ENCODE measurements around the gene GATA6. TPM values are rescaled to one million over a fixed set of nuclear protein-coding genes. Genes with fewer than 3 reads are reported as not detected.

The GATA6 gene
- total and polyA plus RNA-seq, 2 experiments from 2014 or later = 0.08 TPM; not detected in 1

DNA sequence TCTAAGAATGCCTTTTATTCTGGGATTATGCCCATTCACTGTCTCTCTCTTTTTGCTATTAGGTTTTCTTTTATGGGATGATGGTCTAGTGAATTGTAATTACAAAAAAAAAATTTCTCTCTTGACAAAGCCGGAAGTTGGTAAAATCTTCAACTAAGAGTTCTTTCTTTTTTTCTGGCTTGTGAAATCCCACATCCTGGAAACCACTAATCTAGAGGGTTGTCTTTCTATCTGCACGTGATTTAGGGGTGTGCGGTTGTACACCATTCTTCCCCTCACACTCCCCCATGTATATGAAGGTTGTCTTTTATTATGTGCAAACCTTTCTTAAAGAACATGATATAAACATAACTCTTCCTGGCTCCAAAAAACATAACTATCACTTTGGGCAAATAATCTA, 52.0 kb downstream of the GATA6 start:
- no peak overlapping the region for H3K27ac Mint-ChIP-seq
- DNase-seq (ENCODE audit: low spot score) (no peak), ATAC-seq (no peak)
- peaks cover 15% of the 10 kb centered on the region for H3K4me1 Mint-ChIP-seq
- Histone ChIP-seq H3F3A (replicated peaks; ENCODE audit: low read depth) (no peaks in the 10 kb centered on the region), H3K4me2 (no peak overlapping the region), H3K27me3 (ENCODE audit: insufficient read depth) (peaks cover 50% of the 10 kb centered on the region), H3K4me3 (no peak overlapping the region), H3K9me2 (ENCODE audit: insufficient read depth) (no peaks in the 10 kb centered on the region), H3K4me1 (ENCODE audit: insufficient read depth) (peaks cover 8% of the 10 kb centered on the region; the same call in 1 of the 2 replicates), H4K20me1 (replicated peaks; ENCODE audit: insufficient read depth) (no peaks in the 10 kb centered on the region; the same call in 1 of the 2 replicates), H3K79me2 (replicated peaks; ENCODE audit: insufficient read depth) (no peaks in the 10 kb centered on the region), H3K27ac (ENCODE audit: low read depth) (no peak overlapping the region), H3K36me3 (ENCODE audit: insufficient read depth) (no peaks in the 10 kb centered on the region), H2AFZ (no peak overlapping the region)
- no peaks in the 10 kb centered on the region for H3K36me3 Mint-ChIP-seq (ENCODE audit: low read depth)
- H3K9me3 Mint-ChIP-seq = no peaks in the 10 kb centered on the region; the same call in 2 of the 3 replicates
- TF ChIP-seq NANOG (IDR thresholded peaks at IDR 0.05; ENCODE audit: borderline replicate concordance) = no peak
- TF ChIP-seq CREB1 (CRISPR knock-in tag; IDR thresholded peaks at IDR 0.05; ENCODE audit: low read depth) = no peak
- TF ChIP-seq, protein P1, sequence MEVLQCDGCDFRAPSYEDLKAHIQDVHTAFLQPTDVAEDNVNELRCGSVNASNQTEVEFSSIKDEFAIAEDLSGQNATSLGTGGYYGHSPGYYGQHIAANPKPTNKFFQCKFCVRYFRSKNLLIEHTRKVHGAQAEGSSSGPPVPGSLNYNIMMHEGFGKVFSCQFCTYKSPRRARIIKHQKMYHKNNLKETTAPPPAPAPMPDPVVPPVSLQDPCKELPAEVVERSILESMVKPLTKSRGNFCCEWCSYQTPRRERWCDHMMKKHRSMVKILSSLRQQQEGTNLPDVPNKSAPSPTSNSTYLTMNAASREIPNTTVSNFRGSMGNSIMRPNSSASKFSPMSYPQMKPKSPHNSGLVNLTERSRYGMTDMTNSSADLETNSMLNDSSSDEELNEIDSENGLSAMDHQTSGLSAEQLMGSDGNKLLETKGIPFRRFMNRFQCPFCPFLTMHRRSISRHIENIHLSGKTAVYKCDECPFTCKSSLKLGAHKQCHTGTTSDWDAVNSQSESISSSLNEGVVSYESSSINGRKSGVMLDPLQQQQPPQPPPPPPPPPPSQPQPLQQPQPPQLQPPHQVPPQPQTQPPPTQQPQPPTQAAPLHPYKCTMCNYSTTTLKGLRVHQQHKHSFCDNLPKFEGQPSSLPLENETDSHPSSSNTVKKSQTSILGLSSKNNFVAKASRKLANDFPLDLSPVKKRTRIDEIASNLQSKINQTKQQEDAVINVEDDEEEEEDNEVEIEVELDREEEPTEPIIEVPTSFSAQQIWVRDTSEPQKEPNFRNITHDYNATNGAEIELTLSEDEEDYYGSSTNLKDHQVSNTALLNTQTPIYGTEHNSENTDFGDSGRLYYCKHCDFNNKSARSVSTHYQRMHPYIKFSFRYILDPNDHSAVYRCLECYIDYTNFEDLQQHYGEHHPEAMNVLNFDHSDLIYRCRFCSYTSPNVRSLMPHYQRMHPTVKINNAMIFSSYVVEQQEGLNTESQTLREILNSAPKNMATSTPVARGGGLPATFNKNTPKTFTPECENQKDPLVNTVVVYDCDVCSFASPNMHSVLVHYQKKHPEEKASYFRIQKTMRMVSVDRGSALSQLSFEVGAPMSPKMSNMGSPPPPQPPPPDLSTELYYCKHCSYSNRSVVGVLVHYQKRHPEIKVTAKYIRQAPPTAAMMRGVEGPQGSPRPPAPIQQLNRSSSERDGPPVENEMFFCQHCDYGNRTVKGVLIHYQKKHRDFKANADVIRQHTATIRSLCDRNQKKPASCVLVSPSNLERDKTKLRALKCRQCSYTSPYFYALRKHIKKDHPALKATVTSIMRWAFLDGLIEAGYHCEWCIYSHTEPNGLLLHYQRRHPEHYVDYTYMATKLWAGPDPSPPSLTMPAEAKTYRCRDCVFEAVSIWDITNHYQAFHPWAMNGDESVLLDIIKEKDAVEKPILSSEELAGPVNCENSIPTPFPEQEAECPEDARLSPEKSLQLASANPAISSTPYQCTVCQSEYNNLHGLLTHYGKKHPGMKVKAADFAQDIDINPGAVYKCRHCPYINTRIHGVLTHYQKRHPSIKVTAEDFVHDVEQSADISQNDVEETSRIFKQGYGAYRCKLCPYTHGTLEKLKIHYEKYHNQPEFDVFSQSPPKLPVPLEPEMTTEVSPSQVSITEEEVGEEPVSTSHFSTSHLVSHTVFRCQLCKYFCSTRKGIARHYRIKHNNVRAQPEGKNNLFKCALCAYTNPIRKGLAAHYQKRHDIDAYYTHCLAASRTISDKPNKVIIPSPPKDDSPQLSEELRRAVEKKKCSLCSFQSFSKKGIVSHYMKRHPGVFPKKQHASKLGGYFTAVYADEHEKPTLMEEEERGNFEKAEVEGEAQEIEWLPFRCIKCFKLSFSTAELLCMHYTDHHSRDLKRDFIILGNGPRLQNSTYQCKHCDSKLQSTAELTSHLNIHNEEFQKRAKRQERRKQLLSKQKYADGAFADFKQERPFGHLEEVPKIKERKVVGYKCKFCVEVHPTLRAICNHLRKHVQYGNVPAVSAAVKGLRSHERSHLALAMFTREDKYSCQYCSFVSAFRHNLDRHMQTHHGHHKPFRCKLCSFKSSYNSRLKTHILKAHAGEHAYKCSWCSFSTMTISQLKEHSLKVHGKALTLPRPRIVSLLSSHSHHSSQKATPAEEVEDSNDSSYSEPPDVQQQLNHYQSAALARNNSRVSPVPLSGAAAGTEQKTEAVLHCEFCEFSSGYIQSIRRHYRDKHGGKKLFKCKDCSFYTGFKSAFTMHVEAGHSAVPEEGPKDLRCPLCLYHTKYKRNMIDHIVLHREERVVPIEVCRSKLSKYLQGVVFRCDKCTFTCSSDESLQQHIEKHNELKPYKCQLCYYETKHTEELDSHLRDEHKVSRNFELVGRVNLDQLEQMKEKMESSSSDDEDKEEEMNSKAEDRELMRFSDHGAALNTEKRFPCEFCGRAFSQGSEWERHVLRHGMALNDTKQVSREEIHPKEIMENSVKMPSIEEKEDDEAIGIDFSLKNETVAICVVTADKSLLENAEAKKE (CRISPR knock-in tag; IDR thresholded peaks at IDR 0.05) = no peak
- TF ChIP-seq ZNF114 (CRISPR knock-in tag; IDR thresholded peaks at IDR 0.05) = no peak
- no peak for TF ChIP-seq STAT1 (IDR thresholded peaks at IDR 0.05; ENCODE audit: unreplicated experiment)
- TF ChIP-seq, protein P2, sequence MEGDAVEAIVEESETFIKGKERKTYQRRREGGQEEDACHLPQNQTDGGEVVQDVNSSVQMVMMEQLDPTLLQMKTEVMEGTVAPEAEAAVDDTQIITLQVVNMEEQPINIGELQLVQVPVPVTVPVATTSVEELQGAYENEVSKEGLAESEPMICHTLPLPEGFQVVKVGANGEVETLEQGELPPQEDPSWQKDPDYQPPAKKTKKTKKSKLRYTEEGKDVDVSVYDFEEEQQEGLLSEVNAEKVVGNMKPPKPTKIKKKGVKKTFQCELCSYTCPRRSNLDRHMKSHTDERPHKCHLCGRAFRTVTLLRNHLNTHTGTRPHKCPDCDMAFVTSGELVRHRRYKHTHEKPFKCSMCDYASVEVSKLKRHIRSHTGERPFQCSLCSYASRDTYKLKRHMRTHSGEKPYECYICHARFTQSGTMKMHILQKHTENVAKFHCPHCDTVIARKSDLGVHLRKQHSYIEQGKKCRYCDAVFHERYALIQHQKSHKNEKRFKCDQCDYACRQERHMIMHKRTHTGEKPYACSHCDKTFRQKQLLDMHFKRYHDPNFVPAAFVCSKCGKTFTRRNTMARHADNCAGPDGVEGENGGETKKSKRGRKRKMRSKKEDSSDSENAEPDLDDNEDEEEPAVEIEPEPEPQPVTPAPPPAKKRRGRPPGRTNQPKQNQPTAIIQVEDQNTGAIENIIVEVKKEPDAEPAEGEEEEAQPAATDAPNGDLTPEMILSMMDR (conservative IDR thresholded peaks at IDR 0.05; ENCODE audit: low read depth in 2 of 2) = no peak
- no peak for TF ChIP-seq EZH2 (IDR thresholded peaks at IDR 0.05; ENCODE audit: low read depth, unreplicated experiment)
- no peak for TF ChIP-seq POLR2AphosphoS5 (IDR thresholded peaks at IDR 0.05; ENCODE audit: low read depth)
- TF ChIP-seq EZH2phosphoT487 (IDR thresholded peaks at IDR 0.05; ENCODE audit: unreplicated experiment) = no peak
- TF ChIP-seq, protein P3, sequence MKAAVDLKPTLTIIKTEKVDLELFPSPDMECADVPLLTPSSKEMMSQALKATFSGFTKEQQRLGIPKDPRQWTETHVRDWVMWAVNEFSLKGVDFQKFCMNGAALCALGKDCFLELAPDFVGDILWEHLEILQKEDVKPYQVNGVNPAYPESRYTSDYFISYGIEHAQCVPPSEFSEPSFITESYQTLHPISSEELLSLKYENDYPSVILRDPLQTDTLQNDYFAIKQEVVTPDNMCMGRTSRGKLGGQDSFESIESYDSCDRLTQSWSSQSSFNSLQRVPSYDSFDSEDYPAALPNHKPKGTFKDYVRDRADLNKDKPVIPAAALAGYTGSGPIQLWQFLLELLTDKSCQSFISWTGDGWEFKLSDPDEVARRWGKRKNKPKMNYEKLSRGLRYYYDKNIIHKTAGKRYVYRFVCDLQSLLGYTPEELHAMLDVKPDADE (IDR thresholded peaks at IDR 0.05) = no peak
- no peak for TF ChIP-seq JUNB (IDR thresholded peaks at IDR 0.05; ENCODE audit: unreplicated experiment)
- H3K4me3 Mint-ChIP-seq = no peak overlapping the region
- peaks cover 28% of the 10 kb centered on the region for H3K27me3 Mint-ChIP-seq (ENCODE audit: insufficient read depth, low read depth, poor library complexity)
